Activated naive CD8-positive, alpha-beta T cell treated with anti-CD3 and anti-CD28 coated beads for 36 hours (primary cell): ENCODE measurements around the gene ITGA4. TPM values are rescaled to one million over a fixed set of nuclear protein-coding genes. Genes with fewer than 3 reads are reported as not detected.
"Not testable (repeated sequence)": the region's sequence is repeated elsewhere in the genome, so short reads cannot be mapped to it uniquely, and the experiment has no call there.

Experiments used
- DNase-seq: peaks from one replicate; pipeline ENCODE4 v3.0.0; 2021
- H3K27ac Mint-ChIP-seq: one replicate; pipeline ENCODE4 v1.8.0; 2022; ENCODE audit warnings: mild to moderate bottlenecking, moderate library complexity, mixed read lengths
- H3K27me3 Mint-ChIP-seq: one replicate; pipeline ENCODE4 v1.8.0; 2022; ENCODE audit warnings: mild to moderate bottlenecking, mixed read lengths
- H3K36me3 Mint-ChIP-seq: one replicate; pipeline ENCODE4 v1.8.0; 2021; ENCODE audit warnings: mild to moderate bottlenecking, mixed read lengths
- H3K4me1 Mint-ChIP-seq: one replicate; pipeline ENCODE4 v1.8.0; 2021; ENCODE audit warnings: mixed read lengths
- H3K4me3 Mint-ChIP-seq: one replicate; pipeline ENCODE4 v1.8.0; 2022; ENCODE audit warnings: mild to moderate bottlenecking, moderate library complexity, mixed read lengths
- H3K9me3 Mint-ChIP-seq: one replicate; pipeline ENCODE4 v1.8.0; 2022; ENCODE audit warnings: mixed read lengths
- total RNA-seq, 2 experiments: library from RNA; stranded (reverse); gene quantifications; one replicate each; pipeline ENCODE4 v1.2.3, GENCODE V29; 2021

Gene ITGA4
- total RNA-seq, 2 experiments from 2014 or later: 71.9 to 74.8 TPM

DNA sequence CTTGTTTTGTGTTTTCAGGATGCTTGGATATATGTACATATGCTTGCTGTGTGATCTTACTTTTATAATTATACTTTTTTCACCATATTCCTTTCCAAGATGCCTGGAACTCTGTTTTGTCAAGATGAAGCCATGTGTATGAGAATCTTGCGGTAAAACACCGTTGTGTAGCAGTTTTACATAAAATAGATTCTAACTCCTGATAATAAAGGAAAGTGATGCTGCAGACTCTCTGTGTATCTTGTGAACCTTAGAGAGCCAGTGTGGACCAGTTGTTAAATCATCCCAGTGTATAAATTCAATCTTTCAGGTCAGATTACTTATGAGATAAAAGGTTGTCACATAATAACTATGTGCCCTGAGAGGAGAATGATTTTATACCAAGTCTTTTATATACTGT, 12.5 kb upstream of the ITGA4 start:
- no peaks in the 10 kb centered on the region for H3K27me3 Mint-ChIP-seq
- H3K9me3 Mint-ChIP-seq: peaks cover 3% of the 10 kb centered on the region
- H3K4me1 Mint-ChIP-seq: peaks cover 21% of the 10 kb centered on the region
- H3K4me3 Mint-ChIP-seq: no peak overlapping the region
- no peaks in the 10 kb centered on the region for H3K36me3 Mint-ChIP-seq
- H3K27ac Mint-ChIP-seq: no peak overlapping the region
- DNase-seq: no peak

DNA sequence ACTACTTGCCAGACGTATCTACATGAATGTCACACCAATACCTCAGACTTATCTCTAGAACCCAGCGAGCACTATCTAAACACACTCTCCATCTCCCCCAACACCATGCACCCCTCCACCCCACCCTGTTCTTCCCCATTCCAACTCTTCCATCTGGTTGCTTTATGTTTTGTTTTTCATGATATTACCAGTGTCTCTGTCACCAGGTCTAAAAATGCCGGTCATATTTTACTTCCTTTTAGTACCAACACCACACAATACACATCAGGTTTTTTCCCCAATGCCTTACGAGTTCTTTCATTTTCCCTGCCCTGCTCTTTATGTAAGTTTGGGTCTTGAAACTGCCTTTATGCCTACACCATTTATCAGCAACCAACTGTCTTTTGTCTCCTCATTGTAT, 10.2 kb upstream of the ITGA4 start:
- no peaks in the 10 kb centered on the region for H3K27me3 Mint-ChIP-seq
- peak overlapping the region; percentile 54 for H3K27ac Mint-ChIP-seq
- peaks cover 3% of the 10 kb centered on the region for H3K36me3 Mint-ChIP-seq
- peaks cover 5% of the 10 kb centered on the region for H3K9me3 Mint-ChIP-seq
- peak overlapping the region; percentile 15 for H3K4me3 Mint-ChIP-seq
- H3K4me1 Mint-ChIP-seq: peaks cover 15% of the 10 kb centered on the region
- no peak for DNase-seq

DNA sequence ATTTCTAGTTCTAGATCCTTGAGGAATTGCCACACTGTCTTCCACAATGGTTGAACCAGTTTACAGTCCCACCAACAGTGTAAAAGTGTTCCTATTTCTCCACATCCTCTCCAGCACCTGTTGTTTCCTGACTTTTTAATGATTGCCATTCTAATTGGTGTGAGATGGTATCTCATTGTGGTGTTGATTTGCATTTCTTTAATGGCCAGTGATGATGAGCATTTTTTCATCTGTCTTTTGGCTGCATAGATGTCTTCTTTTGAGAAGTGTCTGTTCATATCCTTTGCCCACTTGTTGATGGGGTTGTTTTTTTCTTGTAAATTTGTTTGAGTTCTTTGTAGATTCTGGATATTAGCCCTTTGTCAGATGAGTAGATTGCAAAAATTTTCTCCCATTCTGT, 7.9 kb upstream of the ITGA4 start:
- H3K9me3 Mint-ChIP-seq, DNase-seq, H3K27me3 Mint-ChIP-seq, H3K36me3 Mint-ChIP-seq, H3K27ac Mint-ChIP-seq, H3K4me3 Mint-ChIP-seq: not testable (repeated sequence)
- H3K4me1 Mint-ChIP-seq: peaks cover 17% of the 10 kb centered on the region

DNA sequence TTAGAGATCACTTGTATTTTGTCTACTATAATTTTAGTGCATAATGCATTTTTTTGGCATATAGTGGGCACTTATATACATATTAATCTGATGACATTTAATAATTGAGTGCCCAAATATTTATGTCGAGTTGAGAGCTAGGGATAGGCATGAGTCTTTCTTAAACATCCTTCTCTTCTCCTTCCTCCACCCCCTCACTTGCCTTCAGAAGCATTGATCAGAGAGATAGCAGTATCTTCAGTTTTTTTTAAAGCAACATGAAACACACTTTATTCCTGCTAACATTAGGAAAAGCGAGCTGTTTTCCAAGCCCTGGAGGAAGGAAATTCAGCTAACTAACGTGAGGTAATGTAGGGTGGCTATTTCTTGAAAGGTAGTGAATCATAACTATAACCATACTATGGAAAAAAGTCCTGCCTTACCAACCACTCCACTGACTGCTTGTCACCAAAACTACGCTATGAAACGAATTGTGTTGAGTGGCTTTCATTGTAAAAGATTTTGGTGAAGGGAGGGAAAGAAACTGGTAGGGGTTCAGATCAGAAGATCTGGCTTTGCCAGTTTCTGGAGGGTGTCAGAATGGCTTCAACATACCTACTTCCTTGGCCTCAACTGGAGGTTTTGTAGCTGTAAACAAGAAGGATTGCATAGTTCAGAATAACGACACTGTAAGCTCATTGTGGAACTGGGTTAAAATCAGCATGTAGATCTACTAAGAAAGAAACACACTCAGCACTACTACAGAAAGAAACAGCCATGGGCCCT, 2.3 kb upstream of the ITGA4 start:
- Mint-ChIP-seq H3K4me1 (peaks cover 37% of the 10 kb centered on the region), H3K27me3 (no peaks in the 10 kb centered on the region), H3K36me3 (peaks cover 25% of the 10 kb centered on the region), H3K9me3 (peaks cover 2% of the 10 kb centered on the region), H3K4me3 (peak overlapping the region; percentile 5), H3K27ac (peak overlapping the region; percentile 92)
- DNase-seq: no peak

DNA sequence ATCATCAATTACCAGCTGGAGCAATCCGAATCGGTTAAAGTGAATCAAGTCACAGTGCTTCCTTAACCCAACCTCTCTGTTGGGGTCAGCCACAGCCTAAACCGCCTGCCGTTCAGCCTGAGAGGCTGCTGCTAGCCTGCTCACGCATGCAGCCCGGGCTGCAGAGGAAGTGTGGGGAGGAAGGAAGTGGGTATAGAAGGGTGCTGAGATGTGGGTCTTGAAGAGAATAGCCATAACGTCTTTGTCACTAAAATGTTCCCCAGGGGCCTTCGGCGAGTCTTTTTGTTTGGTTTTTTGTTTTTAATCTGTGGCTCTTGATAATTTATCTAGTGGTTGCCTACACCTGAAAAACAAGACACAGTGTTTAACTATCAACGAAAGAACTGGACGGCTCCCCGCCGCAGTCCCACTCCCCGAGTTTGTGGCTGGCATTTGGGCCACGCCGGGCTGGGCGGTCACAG, 496 bp upstream of the ITGA4 start:
- Mint-ChIP-seq H3K4me1 (peaks cover 51% of the 10 kb centered on the region), H3K27me3 (no peaks in the 10 kb centered on the region), H3K9me3 (no peaks in the 10 kb centered on the region), H3K36me3 (peaks cover 35% of the 10 kb centered on the region), H3K27ac (peak overlapping the region; percentile 92), H3K4me3 (peak overlapping the region; percentile 88)
- DNase-seq: peak; percentile 76

DNA sequence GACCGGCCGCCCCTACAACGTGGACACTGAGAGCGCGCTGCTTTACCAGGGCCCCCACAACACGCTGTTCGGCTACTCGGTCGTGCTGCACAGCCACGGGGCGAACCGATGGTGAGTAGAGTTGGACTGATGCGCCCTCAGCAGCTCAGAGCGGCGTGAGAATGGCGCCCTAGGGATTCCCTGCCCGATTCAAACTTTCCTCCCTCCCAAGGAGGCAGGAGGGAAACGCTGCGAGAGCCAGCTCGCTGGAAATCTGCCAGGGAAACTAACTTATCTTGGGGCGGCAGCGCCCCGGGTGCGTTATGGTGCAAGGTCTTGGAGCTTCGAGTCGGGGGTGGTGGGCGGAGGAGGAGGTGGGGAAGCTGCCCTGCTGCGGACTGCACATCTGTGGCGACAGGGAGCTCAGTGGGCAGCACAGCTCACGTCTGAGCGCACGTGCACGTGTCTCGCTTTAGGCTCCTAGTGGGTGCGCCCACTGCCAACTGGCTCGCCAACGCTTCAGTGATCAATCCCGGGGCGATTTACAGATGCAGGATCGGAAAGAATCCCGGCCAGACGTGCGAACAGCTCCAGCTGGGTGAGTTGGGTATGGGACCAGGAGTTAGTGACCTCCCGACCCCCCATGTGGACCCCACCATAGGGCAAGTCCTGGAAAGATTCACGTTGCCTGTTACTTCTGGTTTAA, 697 bp downstream of the ITGA4 start:
- Mint-ChIP-seq H3K9me3 (no peaks in the 10 kb centered on the region), H3K36me3 (peaks cover 40% of the 10 kb centered on the region), H3K27me3 (no peaks in the 10 kb centered on the region), H3K4me3 (peak overlapping the region; percentile 88), H3K27ac (peak overlapping the region; percentile 90), H3K4me1 (peaks cover 59% of the 10 kb centered on the region)
- DNase-seq: peak; percentile 56

DNA sequence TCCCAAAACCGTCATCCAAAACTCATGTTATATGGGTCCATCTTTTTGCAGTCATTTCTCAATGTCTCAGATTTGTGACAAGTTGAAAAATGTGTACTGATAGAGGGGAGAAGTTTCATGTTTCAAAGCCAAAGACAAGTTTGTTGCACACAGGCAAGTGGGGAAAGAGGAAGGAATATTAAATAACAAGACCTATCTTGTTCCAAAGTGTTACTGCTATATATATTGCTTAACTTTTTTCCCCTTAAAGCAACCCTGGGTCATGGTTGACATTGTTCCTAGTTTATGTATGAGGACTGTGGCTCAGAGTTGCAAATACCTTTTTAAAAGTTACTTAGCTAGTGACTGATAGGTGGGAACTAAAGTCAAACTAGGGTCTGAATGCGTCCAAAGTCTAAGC, 1.7 kb downstream of the ITGA4 start:
- Mint-ChIP-seq H3K27me3 (no peaks in the 10 kb centered on the region), H3K9me3 (no peaks in the 10 kb centered on the region), H3K27ac (peak overlapping the region; percentile 90), H3K36me3 (peaks cover 50% of the 10 kb centered on the region), H3K4me1 (peaks cover 66% of the 10 kb centered on the region), H3K4me3 (peak overlapping the region; percentile 88)
- no peak for DNase-seq

DNA sequence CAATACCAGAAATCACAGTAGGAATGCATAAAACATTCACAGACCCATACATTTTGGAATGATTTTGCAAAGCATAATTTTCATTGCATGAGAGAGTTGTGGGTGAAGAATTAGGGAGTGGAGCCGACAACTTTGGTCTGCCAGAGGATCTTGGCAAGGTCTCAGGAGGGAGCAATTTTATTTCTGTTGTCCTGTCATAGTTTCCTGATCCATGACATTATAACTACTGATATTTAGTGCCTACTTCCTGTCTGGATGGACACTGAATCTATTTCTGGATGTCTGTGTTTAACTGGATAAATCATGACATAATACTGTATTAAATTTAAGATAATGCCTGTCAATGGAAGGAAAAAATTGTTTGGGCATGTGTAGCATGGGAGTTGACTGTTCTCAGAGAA, 2.4 kb downstream of the ITGA4 start:
- Mint-ChIP-seq H3K4me3 (peak overlapping the region; percentile 88), H3K36me3 (peaks cover 54% of the 10 kb centered on the region)

DNA sequence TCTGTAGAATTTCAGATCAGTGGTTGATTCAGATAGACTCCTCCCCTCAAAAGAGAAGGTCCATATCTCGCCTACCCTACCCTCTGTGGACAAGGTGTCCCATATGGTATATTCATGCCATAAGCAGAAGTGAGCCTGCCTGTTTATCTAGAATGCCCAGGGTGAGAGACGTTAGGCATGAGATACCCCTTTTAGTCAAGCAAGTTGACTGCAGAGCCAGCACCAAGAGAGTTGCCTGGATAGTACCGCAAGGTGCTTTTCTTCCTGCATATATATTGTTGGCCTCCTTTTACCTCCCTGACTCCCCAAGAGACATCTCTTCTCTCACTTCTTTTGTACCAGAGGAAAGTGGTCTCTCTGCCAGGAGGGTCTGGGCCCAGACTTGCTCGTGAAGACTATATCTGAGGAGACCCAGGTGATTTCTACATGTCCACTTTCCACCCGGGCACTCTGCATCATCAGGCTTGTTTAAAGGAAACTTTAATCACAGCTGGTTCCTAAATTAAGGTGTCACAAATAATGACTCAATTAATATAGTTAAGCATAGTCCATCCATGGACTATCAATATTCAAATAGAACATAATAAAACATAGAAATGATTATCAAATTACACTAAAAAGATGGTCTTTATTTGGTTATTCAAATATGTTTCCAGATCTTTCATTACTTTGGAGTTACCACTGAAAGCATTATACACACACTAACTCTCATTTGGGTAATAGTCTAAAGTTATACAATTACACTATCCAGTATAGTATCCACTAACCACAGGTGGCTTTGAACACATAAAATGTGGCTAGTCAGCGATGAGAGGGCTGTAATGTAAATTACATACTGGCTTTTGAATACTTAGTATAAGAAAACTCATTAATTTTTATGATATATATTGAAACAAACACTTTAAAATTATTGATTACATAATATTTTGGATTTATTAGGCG, 4.1 kb downstream of the ITGA4 start:
- H3K4me3 Mint-ChIP-seq: peak overlapping the region; percentile 88
- H3K4me1 Mint-ChIP-seq: peaks cover 63% of the 10 kb centered on the region
- peak overlapping the region; percentile 90 for H3K27ac Mint-ChIP-seq
- H3K36me3 Mint-ChIP-seq: peaks cover 67% of the 10 kb centered on the region
- no peaks in the 10 kb centered on the region for H3K27me3 Mint-ChIP-seq
- DNase-seq: no peak
- H3K9me3 Mint-ChIP-seq: no peaks in the 10 kb centered on the region

More for the DNA sequence above, 2.4 kb downstream of the ITGA4 start:
- no peaks in the 10 kb centered on the region for H3K9me3 Mint-ChIP-seq
- H3K27me3 Mint-ChIP-seq: no peaks in the 10 kb centered on the region
- DNase-seq: no peak
- H3K27ac Mint-ChIP-seq: peak overlapping the region; percentile 90
- peaks cover 66% of the 10 kb centered on the region for H3K4me1 Mint-ChIP-seq

DNA sequence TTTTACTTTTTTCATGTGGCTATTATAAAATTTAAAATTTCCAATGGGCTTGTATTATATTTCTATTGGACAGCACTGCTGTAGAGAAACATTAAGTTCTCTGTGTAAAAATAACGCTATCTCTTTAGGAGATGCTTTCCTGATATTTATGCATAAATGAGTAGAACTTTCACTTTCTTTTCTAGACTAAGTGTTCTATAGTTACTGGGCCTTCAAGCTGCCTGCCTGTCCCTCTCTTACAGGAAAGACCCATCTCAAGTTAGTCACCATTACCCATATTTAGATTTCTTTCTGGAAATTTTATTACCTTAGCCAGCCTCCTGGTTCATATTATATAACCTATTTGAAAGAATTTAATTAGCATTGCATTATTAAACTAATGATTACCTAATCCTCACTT, 4.8 kb downstream of the ITGA4 start:
- Mint-ChIP-seq H3K27ac (peak overlapping the region; percentile 19), H3K4me3 (peak overlapping the region; percentile 54), H3K9me3 (no peaks in the 10 kb centered on the region), H3K4me1 (peaks cover 63% of the 10 kb centered on the region), H3K27me3 (no peaks in the 10 kb centered on the region), H3K36me3 (peaks cover 67% of the 10 kb centered on the region)
- no peak for DNase-seq

DNA sequence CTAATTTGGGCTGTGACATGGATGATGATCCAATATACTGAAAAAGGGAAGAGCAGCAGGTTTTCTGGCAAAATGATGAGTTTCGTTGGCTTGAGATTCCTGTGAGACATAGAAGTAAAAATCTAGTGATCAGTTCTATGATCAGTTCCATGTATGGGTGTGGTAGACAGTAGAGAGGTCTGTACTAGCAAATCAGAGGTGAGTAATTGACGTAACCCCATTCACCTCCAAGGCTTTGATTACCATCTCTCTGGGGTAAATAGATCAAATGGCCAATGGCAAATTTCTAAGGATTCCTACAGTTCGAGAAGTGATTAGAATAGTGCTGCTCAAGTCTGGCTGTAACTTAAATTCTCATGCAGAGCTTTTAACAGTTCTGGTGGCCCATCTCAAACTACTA, 6.4 kb downstream of the ITGA4 start:
- Mint-ChIP-seq H3K9me3 (no peaks in the 10 kb centered on the region), H3K4me1 (peaks cover 79% of the 10 kb centered on the region), H3K27me3 (no peaks in the 10 kb centered on the region), H3K4me3 (peak overlapping the region; percentile 33), H3K27ac (peak overlapping the region; percentile 58), H3K36me3 (peaks cover 71% of the 10 kb centered on the region)
- no peak for DNase-seq

DNA sequence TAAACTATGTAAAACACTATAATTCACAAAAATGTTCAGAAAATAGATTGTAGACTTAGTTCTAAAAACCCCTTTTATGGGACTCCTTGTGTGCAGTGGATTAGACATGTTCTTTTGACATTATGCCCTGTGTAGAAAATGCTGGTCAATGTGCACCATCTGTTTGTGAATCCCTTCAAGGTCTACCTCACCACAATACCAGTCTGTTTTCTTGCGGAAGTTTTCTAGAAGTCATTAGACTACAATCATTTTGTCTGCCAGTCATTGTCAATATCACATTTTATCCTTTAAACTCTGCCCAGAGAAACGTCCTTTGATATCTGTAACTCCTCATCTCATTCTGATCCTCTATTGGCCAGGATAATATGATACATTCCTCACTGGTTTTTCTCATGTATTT, 7.8 kb downstream of the ITGA4 start:
- Mint-ChIP-seq H3K27me3 (no peaks in the 10 kb centered on the region), H3K9me3 (peaks cover 5% of the 10 kb centered on the region), H3K4me3 (peak overlapping the region; percentile 30), H3K4me1 (peaks cover 78% of the 10 kb centered on the region), H3K27ac (peak overlapping the region; percentile 74), H3K36me3 (peaks cover 70% of the 10 kb centered on the region)
- DNase-seq: no peak

DNA sequence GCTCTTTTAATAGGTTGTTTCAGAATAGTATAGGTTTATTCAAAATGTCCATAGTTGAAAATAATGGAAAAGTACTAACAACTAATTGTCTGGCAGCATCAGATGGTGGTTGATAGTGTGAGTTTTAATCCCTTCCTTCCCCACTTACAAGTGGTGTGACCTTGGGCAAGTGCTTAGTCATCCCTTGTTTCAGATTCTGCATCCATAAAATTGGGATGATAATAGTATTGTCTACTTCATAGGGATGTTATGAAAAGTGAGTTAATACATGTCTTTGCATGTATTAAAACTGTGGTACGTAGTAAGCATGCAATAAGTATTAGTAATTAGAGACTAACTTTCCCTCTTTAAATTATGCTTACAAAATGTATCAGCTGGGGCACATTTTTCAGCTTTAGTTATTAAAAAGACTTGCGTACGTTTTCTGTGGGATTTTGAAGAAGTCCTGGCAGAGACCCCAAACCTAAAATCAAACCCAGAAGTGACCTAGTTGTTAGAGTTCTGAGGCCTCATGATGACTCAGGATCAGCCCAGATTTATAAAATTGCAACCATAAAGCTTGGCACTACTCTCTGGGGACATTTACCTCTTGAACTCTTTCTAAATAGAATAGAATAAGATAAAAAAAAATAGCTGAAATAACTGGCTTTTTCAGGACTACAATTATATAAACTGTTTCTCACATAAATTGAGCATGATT, 8.6 kb downstream of the ITGA4 start:
- H3K27ac Mint-ChIP-seq: peak overlapping the region; percentile 74
- no peak for DNase-seq
- peak overlapping the region; percentile 19 for H3K4me3 Mint-ChIP-seq
- H3K4me1 Mint-ChIP-seq: peaks cover 80% of the 10 kb centered on the region
- H3K36me3 Mint-ChIP-seq: peaks cover 69% of the 10 kb centered on the region
- no peaks in the 10 kb centered on the region for H3K27me3 Mint-ChIP-seq
- H3K9me3 Mint-ChIP-seq: peaks cover 5% of the 10 kb centered on the region
